ENCODE measurements around the gene HAUS8.

The HAUS8 gene

GRCh38 chr19:17001603-17002183 is 73.6 kb downstream of the HAUS8 start:
- peak; percentile 9 to 32 (median 29) for DNase-seq (ENCODE audit: low read depth in 2 of 3, low spot score in 1 of 3)
